Measurements from ENCODE around the gene EXOSC5.

EXOSC5 gene

DNA sequence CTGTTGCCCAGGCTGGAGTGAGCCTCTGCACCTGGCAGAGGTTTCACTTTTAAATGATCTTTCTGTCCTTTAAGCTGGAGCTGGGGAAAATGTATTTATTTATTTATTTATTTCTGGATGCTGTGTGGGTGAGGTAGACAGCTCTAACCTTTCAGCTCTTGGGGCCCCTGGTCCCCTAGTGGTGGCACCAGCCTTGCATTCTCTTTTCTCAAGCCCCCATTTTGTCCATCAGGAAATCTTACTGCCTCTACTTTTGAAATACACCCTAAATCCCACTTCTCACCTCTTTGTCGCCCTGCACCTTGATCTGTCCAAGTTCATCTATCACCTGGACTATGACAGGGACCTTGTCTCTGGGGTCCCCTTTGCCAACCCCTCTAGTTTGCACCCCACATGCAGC is 31.1 kb downstream of the EXOSC5 start:
- ATAC-seq (ENCODE audit: insufficient read depth, low read depth) (no peak), DNase-seq (no peak)
- H3K27me3 ChIP-seq (ENCODE audit: insufficient read depth, low read length, poor library complexity) = no peaks in the 10 kb centered on the region
- H3K79me2 ChIP-seq (ENCODE audit: insufficient read depth, low read length) = peaks cover 34% of the 10 kb centered on the region
- no peak overlapping the region for H2AFZ ChIP-seq (ENCODE audit: low read depth, low read length)
- H3K9me3 ChIP-seq (ENCODE audit: insufficient read depth, low read length, severe bottlenecking) = no peaks in the 10 kb centered on the region
- H3K4me1 ChIP-seq (ENCODE audit: insufficient read depth, low read length) = peaks cover 23% of the 10 kb centered on the region
- no peak overlapping the region for H3K27ac ChIP-seq (ENCODE audit: low read length)
- H3K4me3 ChIP-seq (ENCODE audit: low read depth in 1 of 2, low read length in 2 of 2) = no peak overlapping the region
- no peak for TF ChIP-seq EZH2 (IDR thresholded peaks at IDR 0.05; ENCODE audit: borderline replicate concordance, low read depth, low read length, severe bottlenecking)
- TF ChIP-seq, protein P1, sequence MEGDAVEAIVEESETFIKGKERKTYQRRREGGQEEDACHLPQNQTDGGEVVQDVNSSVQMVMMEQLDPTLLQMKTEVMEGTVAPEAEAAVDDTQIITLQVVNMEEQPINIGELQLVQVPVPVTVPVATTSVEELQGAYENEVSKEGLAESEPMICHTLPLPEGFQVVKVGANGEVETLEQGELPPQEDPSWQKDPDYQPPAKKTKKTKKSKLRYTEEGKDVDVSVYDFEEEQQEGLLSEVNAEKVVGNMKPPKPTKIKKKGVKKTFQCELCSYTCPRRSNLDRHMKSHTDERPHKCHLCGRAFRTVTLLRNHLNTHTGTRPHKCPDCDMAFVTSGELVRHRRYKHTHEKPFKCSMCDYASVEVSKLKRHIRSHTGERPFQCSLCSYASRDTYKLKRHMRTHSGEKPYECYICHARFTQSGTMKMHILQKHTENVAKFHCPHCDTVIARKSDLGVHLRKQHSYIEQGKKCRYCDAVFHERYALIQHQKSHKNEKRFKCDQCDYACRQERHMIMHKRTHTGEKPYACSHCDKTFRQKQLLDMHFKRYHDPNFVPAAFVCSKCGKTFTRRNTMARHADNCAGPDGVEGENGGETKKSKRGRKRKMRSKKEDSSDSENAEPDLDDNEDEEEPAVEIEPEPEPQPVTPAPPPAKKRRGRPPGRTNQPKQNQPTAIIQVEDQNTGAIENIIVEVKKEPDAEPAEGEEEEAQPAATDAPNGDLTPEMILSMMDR (IDR thresholded peaks at IDR 0.05; ENCODE audit: borderline replicate concordance, extremely low read depth, low read length, poor library complexity, severe bottlenecking) = peak; percentile 25
- no peak overlapping the region for H3K4me2 ChIP-seq (ENCODE audit: insufficient read depth, low read length)
- peaks cover 3% of the 10 kb centered on the region for H3K36me3 ChIP-seq (ENCODE audit: insufficient read depth, low read length)
- H4K20me1 ChIP-seq (ENCODE audit: insufficient read depth, low read length) = no peaks in the 10 kb centered on the region
- no peak overlapping the region for H3K9ac ChIP-seq (ENCODE audit: low read depth, low read length)

DNA sequence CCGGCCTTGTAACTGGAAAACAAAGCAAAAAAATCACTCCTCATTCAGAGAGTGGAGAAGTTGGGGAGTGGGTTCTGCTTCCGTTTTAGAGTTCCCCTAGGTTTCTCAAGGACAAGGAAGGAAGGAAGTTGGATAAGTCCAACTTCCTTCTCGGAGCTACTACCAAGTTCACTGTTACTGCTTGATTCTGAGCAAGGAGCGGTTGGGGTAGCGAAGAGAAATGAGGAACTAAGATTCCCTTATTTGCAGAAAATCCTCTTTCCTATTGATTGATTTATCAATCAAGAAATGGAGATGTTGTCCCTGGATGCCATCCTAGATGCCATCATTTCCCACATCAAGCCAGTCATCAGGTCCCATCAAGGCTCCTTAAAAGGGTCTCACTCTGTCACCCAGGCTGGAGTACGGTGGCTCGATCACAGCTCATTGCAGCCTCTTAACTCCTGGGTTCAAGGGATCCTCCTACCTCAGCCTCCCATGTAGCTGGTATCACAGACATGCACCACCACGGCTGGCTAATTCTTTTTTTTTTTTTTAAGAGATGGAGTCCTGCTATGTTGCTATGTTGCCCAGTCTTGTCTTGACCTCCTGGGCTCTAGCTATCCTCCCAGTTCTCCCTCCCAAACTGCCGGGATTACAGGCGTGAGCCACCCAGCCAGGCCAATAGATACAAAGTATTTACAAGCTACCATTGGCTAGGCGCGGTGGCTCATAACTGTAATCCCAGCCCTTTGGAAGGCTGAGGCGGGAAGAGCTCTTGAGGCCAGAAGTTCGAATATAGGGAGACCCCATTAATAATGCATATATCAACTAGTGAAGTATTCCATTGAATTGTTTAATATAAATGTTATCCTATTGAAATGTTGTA is 32.4 kb downstream of the EXOSC5 start:
- ATAC-seq (ENCODE audit: insufficient read depth, low read depth) (no peak), DNase-seq (no peak)
- Histone ChIP-seq H3K4me1 (ENCODE audit: insufficient read depth, low read length) (peaks cover 23% of the 10 kb centered on the region), H3K27me3 (ENCODE audit: insufficient read depth, low read length, poor library complexity) (no peaks in the 10 kb centered on the region), H3K36me3 (ENCODE audit: insufficient read depth, low read length) (peaks cover 6% of the 10 kb centered on the region), H3K9ac (ENCODE audit: low read depth, low read length) (peak overlapping the region; percentile 81), H3K79me2 (ENCODE audit: insufficient read depth, low read length) (peaks cover 35% of the 10 kb centered on the region), H3K27ac (ENCODE audit: low read length) (peak overlapping the region; percentile 99), H3K9me3 (ENCODE audit: insufficient read depth, low read length, severe bottlenecking) (no peaks in the 10 kb centered on the region), H3K4me3 (ENCODE audit: low read depth in 1 of 2, low read length in 2 of 2) (peak overlapping the region; percentile 46 to 80), H3K4me2 (ENCODE audit: insufficient read depth, low read length) (peak overlapping the region; percentile 94), H4K20me1 (ENCODE audit: insufficient read depth, low read length) (no peaks in the 10 kb centered on the region), H2AFZ (ENCODE audit: low read depth, low read length) (peak overlapping the region; percentile 87)
- TF ChIP-seq, protein P1 (IDR thresholded peaks at IDR 0.05; ENCODE audit: borderline replicate concordance, extremely low read depth, low read length, poor library complexity, severe bottlenecking) = no peak
- TF ChIP-seq EZH2 (IDR thresholded peaks at IDR 0.05; ENCODE audit: borderline replicate concordance, low read depth, low read length, severe bottlenecking) = no peak

DNA sequence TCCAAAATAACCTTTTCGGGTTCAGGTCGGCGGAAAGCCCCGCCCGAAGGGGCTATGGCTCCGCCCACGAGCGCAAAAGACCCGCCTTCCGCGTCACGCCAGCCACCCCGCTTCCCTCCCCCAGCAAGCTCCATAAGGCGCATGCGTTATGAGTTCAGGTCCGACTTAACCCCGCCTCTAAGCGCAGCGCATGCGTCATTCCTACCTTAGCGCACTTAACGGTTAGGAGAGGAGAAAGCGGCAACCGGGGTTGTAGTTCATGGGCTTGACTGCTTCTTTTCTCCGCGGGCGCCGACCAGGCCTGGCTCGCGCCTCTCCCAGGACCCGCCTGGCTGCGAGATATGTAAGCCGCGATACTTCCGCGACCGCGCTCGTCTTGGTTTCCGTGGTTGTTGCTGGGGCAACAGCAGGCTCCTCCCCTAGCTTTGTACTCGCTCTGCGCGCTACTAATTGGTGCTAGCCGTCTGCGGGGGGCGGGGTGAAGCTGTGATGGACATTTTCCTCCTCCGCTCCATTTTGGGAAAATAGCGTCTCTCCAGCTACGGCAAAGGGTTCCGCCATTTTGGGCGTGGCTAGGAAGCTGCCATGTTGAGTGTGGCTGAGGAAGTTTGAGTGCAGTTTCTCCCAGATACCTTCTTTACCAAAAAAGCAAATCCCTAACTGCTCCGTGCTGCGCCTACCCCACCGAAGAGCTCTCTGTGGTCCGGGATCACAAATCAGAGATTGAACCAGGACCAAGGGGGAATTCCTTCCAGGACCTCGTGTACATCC is 33.2 kb downstream of the EXOSC5 start, which contains the start of gene B9D2:
B9D2 (minus strand) TSS at position 397 of the 771 bp plus-strand sequence. CDS start 630 bp downstream, outside the sequence.
- Histone ChIP-seq H3K9me3 (ENCODE audit: insufficient read depth, low read length, severe bottlenecking) (no peaks in the 10 kb centered on the region), H3K27ac (ENCODE audit: low read length) (peak within 1 kb of the TSS; percentile 99), H3K4me1 (ENCODE audit: insufficient read depth, low read length) (peaks cover 23% of the 10 kb centered on the region), H2AFZ (ENCODE audit: low read depth, low read length) (peak within 1 kb of the TSS; percentile 87), H4K20me1 (ENCODE audit: insufficient read depth, low read length) (no peaks in the 10 kb centered on the region), H3K27me3 (ENCODE audit: insufficient read depth, low read length, poor library complexity) (no peaks in the 10 kb centered on the region), H3K4me2 (ENCODE audit: insufficient read depth, low read length) (peak within 1 kb of the TSS; percentile 94), H3K79me2 (ENCODE audit: insufficient read depth, low read length) (peaks cover 35% of the 10 kb centered on the region), H3K9ac (ENCODE audit: low read depth, low read length) (peak within 1 kb of the TSS; percentile 81), H3K36me3 (ENCODE audit: insufficient read depth, low read length) (peaks cover 6% of the 10 kb centered on the region), H3K4me3 (ENCODE audit: low read depth in 1 of 2, low read length in 2 of 2) (peak within 1 kb of the TSS; percentile 46 to 80)
- TF ChIP-seq, protein P1 (IDR thresholded peaks at IDR 0.05; ENCODE audit: borderline replicate concordance, extremely low read depth, low read length, poor library complexity, severe bottlenecking) = no peak
- TF ChIP-seq EZH2 (IDR thresholded peaks at IDR 0.05; ENCODE audit: borderline replicate concordance, low read depth, low read length, severe bottlenecking) = no peak
- peak; percentile 96 for ATAC-seq (ENCODE audit: insufficient read depth, low read depth)
- DNase-seq = peak; percentile 99
